ENCODE measurements around the gene NSD2.
"Not testable (repeated sequence)": the region's sequence is repeated elsewhere in the genome, so short reads cannot be mapped to it uniquely, and the experiment has no call there.

NSD2 gene

GRCh38 chr4:1986578-1987210 is 115.5 kb downstream of the NSD2 start:
- DNase-seq = no peak

- DNase-seq = no peak
These were observed 116.1 kb downstream of the NSD2 start for GRCh38 chr4:1987296-1987695.

- no peak for DNase-seq
These were observed 116.6 kb downstream of the NSD2 start for GRCh38 chr4:1987721-1988326.

GRCh38 chr4:1988327-1988724 is 117.1 kb downstream of the NSD2 start:
- DNase-seq = no peak

GRCh38 chr4:1989533-1990347 is 118.5 kb downstream of the NSD2 start:
- DNase-seq = no peak

- no peak for DNase-seq
These were observed 119.1 kb downstream of the NSD2 start for GRCh38 chr4:1990348-1990645.

- DNase-seq = no peak
These were observed 119.5 kb downstream of the NSD2 start for GRCh38 chr4:1990676-1991075.

- DNase-seq = no peak
These were observed 119.9 kb downstream of the NSD2 start for GRCh38 chr4:1991087-1991486.

- DNase-seq = no peak
These were observed 120.6 kb downstream of the NSD2 start for GRCh38 chr4:1991596-1992434.

GRCh38 chr4:1992468-1993168 is 121.4 kb downstream of the NSD2 start:
- no peak for DNase-seq

GRCh38 chr4:1993169-1993516 is 122.0 kb downstream of the NSD2 start:
- DNase-seq = no peak

- not testable (repeated sequence) for DNase-seq
These were observed 122.7 kb downstream of the NSD2 start for GRCh38 chr4:1993718-1994516.

- DNase-seq = no peak
These were observed 123.7 kb downstream of the NSD2 start for GRCh38 chr4:1994938-1995337.

GRCh38 chr4:1996866-1997611 is 125.8 kb downstream of the NSD2 start:
- no peak for DNase-seq

GRCh38 chr4:1997712-1998111 is 126.5 kb downstream of the NSD2 start:
- no peak for DNase-seq

GRCh38 chr4:1998296-1998695 is 127.1 kb downstream of the NSD2 start:
- DNase-seq = no peak

GRCh38 chr4:1999308-1999707 is 128.1 kb downstream of the NSD2 start:
- not testable (repeated sequence) for DNase-seq

- not testable (repeated sequence) for DNase-seq
These were observed 132.2 kb downstream of the NSD2 start for GRCh38 chr4:2003361-2003760.

- no peak for DNase-seq
These were observed 135.2 kb downstream of the NSD2 start for GRCh38 chr4:2006367-2006766.

- no peak for DNase-seq
These were observed 135.9 kb downstream of the NSD2 start for GRCh38 chr4:2006956-2007653.
